CD4-positive, alpha-beta T cell (primary cell): Measurements from ENCODE around the gene RAB44. TPM values are rescaled to one million over a fixed set of nuclear protein-coding genes. Genes with fewer than 3 reads are reported as not detected.

ENCODE experiments used
- ATAC-seq: fragments of 200-7000 bp; cut with Tn5 transposase; one replicate; pipeline ENCODE4 v1.10.0; 2022; ENCODE audit warnings: mild to moderate bottlenecking; ENCODE audit not compliant: poor library complexity
- CTCF ChIA-PET: fragments of 350-600 bp; sonication (Branson Sonifier 250); formaldehyde crosslinking; loops from one replicate; lab custom pipeline; 2021; ENCODE audit warnings: antibody characterized with exemption, inconsistent platforms; lab: Charles Lee
- POLR2A ChIA-PET: fragments of 350-600 bp; sonication (Branson Sonifier 250); formaldehyde crosslinking; loops from one replicate; lab custom pipeline; 2021; ENCODE audit warnings: antibody characterized with exemption, inconsistent platforms; lab: Charles Lee
- DNase-seq, 14 experiments: peaks; one replicate each; pipeline ENCODE4 v3.0.0-alpha.2; 2013 to 2020; ENCODE audit warnings: mixed read lengths in 2 of 14
- H3K27ac ChIP-seq, 2 donors: one replicate each; pipeline versions ENCODE4 v1.5.1 to v1.7.0; 2013; ENCODE audit warnings: low read length in 2 of 2, low read depth in 1 of 2, mild to moderate bottlenecking in 1 of 2
- H3K27me3 ChIP-seq, 2 experiments: 1 replicate in 1 of 2; 2 replicates in 1 of 2; pipeline versions ENCODE4 v1.6.1 to v1.7.0; 2013; ENCODE audit warnings: low read length in 2 of 2, control low read depth in 1 of 2, mild to moderate bottlenecking in 1 of 2, moderate library complexity in 1 of 2; ENCODE audit not compliant: insufficient read depth in 2 of 2, control insufficient read depth in 1 of 2
- H3K36me3 ChIP-seq: one replicate; pipeline ENCODE4 v1.6.1; 2013; ENCODE audit warnings: low read length, control low read depth; ENCODE audit not compliant: insufficient read depth
- H3K4me1 ChIP-seq: one replicate; pipeline ENCODE4 v1.6.1; 2013; ENCODE audit warnings: low read length, control low read depth; ENCODE audit not compliant: insufficient read depth
- H3K4me3 ChIP-seq: one replicate; pipeline ENCODE4 v1.5.1; 2013; ENCODE audit warnings: mild to moderate bottlenecking, low read length, moderate library complexity
- H3K9me3 ChIP-seq, 2 experiments: 1 replicate in 1 of 2; 2 replicates in 1 of 2; pipeline versions ENCODE4 v1.6.1 to v1.7.0; 2013; ENCODE audit warnings: low read length in 2 of 2, mild to moderate bottlenecking in 2 of 2, control low read depth in 1 of 2, moderate library complexity in 1 of 2; ENCODE audit not compliant: control insufficient read depth in 1 of 2, insufficient read depth in 1 of 2
- H3K27ac Mint-ChIP-seq: one replicate; pipeline ENCODE4 v1.8.0; 2020; ENCODE audit warnings: mixed read lengths
- H3K27me3 Mint-ChIP-seq: one replicate; pipeline ENCODE4 v1.8.0; 2021; ENCODE audit warnings: mixed read lengths
- H3K36me3 Mint-ChIP-seq: one replicate; pipeline ENCODE4 v1.8.0; 2021; ENCODE audit warnings: low read depth, mixed read lengths
- H3K4me1 Mint-ChIP-seq: one replicate; pipeline ENCODE4 v1.8.0; 2021; ENCODE audit warnings: low read depth, mixed read lengths
- H3K4me3 Mint-ChIP-seq: one replicate; pipeline ENCODE4 v1.8.0; 2020; ENCODE audit warnings: mild to moderate bottlenecking, mixed read lengths
- H3K9me3 Mint-ChIP-seq: one replicate; pipeline ENCODE4 v1.8.0; 2020; ENCODE audit warnings: mixed read lengths
- intact Hi-C, 2 experiments: fragments of 100-400 bp; cut with DNase I in 1 of 2; cut with micrococcal nuclease in 1 of 2; formaldehyde crosslinking; loops; one replicate each; pipeline versions ENCODE4 v1.15.1 to v1.9.0; 2023 to 2025; cut with DNase I, micrococcal nuclease
- total RNA-seq, 174 experiments: library from RNA in 2 of 174; stranded (reverse) in 2 of 174; gene quantifications; one replicate each; pipeline ENCODE4 v1.2.3 and lab custom pipeline; 2021 to 2026
- TF ChIP-seq, protein P1 (sequence below): fragments of 200-600 bp; IDR thresholded peaks from one replicate; pipeline ENCODE4 v1.8.0; 2022; ENCODE audit warnings: antibody characterized with exemption, mild to moderate bottlenecking

Gene RAB44
- total RNA-seq, 2 experiments from 2014 or later: 0.22 TPM

DNA sequence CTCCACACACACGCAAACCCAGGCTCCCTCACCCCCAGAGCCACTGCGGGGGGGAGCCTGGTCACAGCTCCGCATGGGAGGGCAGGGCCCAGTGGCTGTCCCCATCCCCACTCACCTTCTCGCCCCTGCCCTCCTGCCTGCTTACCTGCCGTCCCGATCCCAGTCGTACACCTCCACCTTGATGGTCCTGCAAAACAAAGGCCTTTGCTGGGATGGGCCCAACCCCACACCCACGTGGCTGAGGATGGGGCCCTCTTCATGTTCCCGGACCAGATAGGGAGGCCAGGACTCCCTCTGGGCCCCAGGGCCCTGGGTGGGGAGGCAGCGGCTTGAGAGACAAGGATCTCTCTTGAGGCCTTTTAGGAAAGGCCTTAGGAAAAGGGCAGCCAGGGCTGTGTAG lies 67.6 kb downstream of the RAB44 start:
- Histone ChIP-seq H3K4me1 (peaks cover 42% of the 10 kb centered on the region), H3K27me3 (no peaks in the 10 kb centered on the region)
- no peak for ATAC-seq

DNA sequence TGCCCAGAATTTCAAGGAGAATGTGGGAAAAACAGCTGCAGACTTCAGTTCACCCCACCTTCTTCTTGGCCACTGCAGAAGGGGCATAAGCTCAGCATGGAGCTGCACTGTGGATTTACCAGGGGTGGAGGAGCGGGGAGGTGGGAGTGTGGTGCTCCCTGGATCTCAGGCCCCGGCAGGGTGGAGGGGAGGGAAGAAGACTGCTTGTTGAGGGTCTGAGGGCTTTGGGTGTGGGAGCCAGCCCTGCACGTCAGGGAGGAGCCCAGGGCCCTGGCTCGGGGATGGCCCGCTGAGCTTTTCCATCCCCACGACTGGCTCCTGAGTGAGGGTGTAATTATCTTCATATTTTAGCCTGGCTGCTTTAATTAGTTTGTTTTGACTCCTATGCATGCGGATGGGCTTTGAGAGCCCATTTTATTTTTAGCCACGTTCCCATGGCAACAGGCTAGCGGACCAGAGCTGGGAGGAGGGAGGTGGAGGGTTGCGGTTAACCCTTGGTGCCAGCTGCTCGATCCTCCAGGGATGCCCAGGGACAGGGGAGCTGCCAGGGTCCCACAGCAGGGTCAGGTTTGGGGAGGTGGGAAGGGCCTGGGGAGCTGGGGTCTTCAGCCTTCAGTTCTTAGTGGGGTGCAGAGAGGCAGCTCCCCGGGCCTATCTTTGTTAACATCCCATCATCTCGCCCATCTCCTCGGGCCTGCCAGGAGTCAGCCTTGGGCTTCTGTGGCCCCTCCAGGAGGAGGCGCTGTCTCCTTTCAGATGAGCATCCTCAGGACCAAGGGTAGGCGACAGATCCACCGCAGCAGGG lies 68.2 kb downstream of the RAB44 start:
- TF ChIP-seq, protein P1, sequence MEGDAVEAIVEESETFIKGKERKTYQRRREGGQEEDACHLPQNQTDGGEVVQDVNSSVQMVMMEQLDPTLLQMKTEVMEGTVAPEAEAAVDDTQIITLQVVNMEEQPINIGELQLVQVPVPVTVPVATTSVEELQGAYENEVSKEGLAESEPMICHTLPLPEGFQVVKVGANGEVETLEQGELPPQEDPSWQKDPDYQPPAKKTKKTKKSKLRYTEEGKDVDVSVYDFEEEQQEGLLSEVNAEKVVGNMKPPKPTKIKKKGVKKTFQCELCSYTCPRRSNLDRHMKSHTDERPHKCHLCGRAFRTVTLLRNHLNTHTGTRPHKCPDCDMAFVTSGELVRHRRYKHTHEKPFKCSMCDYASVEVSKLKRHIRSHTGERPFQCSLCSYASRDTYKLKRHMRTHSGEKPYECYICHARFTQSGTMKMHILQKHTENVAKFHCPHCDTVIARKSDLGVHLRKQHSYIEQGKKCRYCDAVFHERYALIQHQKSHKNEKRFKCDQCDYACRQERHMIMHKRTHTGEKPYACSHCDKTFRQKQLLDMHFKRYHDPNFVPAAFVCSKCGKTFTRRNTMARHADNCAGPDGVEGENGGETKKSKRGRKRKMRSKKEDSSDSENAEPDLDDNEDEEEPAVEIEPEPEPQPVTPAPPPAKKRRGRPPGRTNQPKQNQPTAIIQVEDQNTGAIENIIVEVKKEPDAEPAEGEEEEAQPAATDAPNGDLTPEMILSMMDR: peak; percentile 63
- Histone ChIP-seq H3K27me3 (no peaks in the 10 kb centered on the region), H3K36me3 (no peaks in the 10 kb centered on the region), H3K4me3 (no peak overlapping the region), H3K9me3 (no peaks in the 10 kb centered on the region), H3K27ac (no peak overlapping the region), H3K4me1 (peaks cover 49% of the 10 kb centered on the region)
- DNase-seq (peak; percentile 68 to 89 (median 76)), ATAC-seq (peak; percentile 93)
- ChIA-PET CTCF (interaction anchor here (0.8 to 2.8 kb wide), 8 partner anchors 14 to 407 kb away, joined by 3 to 18 read pairs (median 4); partner anchors contain the start of gene PPIL1), POLR2A (interaction anchor here (0.6 to 1.8 kb wide), 2 partner anchors 252 to 897 kb away, joined by 3 to 5 read pairs; no protein-coding TSS in a partner anchor)
- Mint-ChIP-seq H3K36me3 (no peaks in the 10 kb centered on the region), H3K27me3 (no peaks in the 10 kb centered on the region), H3K4me3 (peak overlapping the region; percentile 18), H3K9me3 (no peaks in the 10 kb centered on the region), H3K4me1 (peaks cover 34% of the 10 kb centered on the region), H3K27ac (peak overlapping the region; percentile 47)
- intact Hi-C loops: loop anchor here (1.0 to 2.0 kb wide), 9 partner anchors 17 to 449 kb away; partner anchors contain the start of gene PPIL1 (in 1 of the 2)

More for the DNA sequence above, 67.6 kb downstream of the RAB44 start:
- TF ChIP-seq, protein P1: no peak
- H3K36me3 ChIP-seq: no peaks in the 10 kb centered on the region
- H3K4me1 Mint-ChIP-seq: peaks cover 28% of the 10 kb centered on the region
- H3K4me3 Mint-ChIP-seq: no peak overlapping the region
- H3K4me3 ChIP-seq: no peak overlapping the region
- POLR2A ChIA-PET: interaction anchor here (0.6 kb wide), 1 partner anchor 897 kb away, joined by 3 read pairs; no protein-coding TSS in a partner anchor
- H3K27ac Mint-ChIP-seq: no peak overlapping the region
- no peaks in the 10 kb centered on the region for H3K36me3 Mint-ChIP-seq
- peak in 1 of 14 experiments; percentile 30 for DNase-seq
- intact Hi-C loops: loop anchor here in 1 of 2 experiments (2.0 kb wide), 1 partner anchor 450 kb away; no protein-coding TSS in a partner anchor
- H3K9me3 Mint-ChIP-seq: no peaks in the 10 kb centered on the region
- H3K27ac ChIP-seq: no peak overlapping the region
- H3K27me3 Mint-ChIP-seq: no peaks in the 10 kb centered on the region
- no peaks in the 10 kb centered on the region for H3K9me3 ChIP-seq
- CTCF ChIA-PET: interaction anchor here (0.9 to 2.8 kb wide), 6 partner anchors 13 to 408 kb away, joined by 3 to 18 read pairs (median 5); no protein-coding TSS in a partner anchor

DNA sequence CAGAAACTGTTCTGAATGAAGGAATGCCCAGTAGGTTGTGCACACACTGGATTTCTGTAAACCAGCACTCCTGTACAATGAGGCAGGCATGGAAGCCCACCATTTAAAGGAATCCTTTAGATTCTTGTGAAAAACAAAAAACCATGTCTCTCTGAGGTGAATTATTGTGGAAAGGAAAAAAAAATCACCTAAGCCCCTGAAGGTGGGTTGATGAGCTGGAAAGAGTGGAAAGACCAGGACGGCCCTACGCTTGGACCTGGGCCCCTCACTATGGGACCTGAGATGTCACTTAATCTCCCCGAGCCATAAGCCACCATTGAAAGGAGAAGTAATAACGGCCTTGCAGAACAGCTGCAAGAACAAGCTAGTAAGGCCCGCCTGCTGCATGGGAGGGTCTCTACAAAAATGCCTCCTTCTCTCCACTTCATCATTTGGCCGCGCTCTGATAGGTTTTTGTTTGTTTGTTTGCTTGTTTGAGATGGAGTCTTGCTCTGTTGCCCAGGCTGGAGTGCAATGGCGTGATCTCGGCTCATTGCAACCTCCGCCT lies 68.8 kb downstream of the RAB44 start:
- Histone ChIP-seq H3K4me1 (peaks cover 53% of the 10 kb centered on the region), H3K9me3 (no peaks in the 10 kb centered on the region), H3K4me3 (no peak overlapping the region), H3K36me3 (no peaks in the 10 kb centered on the region), H3K27me3 (no peaks in the 10 kb centered on the region), H3K27ac (no peak overlapping the region)
- intact Hi-C loops: loop anchor here (1.0 to 2.0 kb wide), 8 partner anchors 16 to 444 kb away; partner anchors contain the start of gene PPIL1 (in 1 of the 2)
- TF ChIP-seq, protein P1: peak; percentile 1
- ATAC-seq (no peak), DNase-seq (no peak)
- no peaks in the 10 kb centered on the region for H3K36me3 Mint-ChIP-seq
- POLR2A ChIA-PET: interaction anchor here (0.5 to 1.8 kb wide), 3 partner anchors 20 to 251 kb away, joined by 3 to 5 read pairs (median 3); no protein-coding TSS in a partner anchor
- CTCF ChIA-PET: interaction anchor here (1.0 to 2.8 kb wide), 7 partner anchors 8 to 406 kb away, joined by 3 to 18 read pairs (median 5); no protein-coding TSS in a partner anchor
- no peaks in the 10 kb centered on the region for H3K9me3 Mint-ChIP-seq
- H3K4me3 Mint-ChIP-seq: peak overlapping the region; percentile 18
- peaks cover 41% of the 10 kb centered on the region for H3K4me1 Mint-ChIP-seq
- H3K27ac Mint-ChIP-seq: peak overlapping the region; percentile 47
- H3K27me3 Mint-ChIP-seq: no peaks in the 10 kb centered on the region
